ENCODE measurements around the gene CMYA5. TPM values are rescaled to one million over a fixed set of nuclear protein-coding genes. Genes with fewer than 3 reads are reported as not detected.

CMYA5 gene
- total RNA-seq (10 to 100 TPM in 1 of 4 donors, 1 to 10 TPM in 3; 5.2 to 21.0 (median 6.0) TPM), polyA plus RNA-seq (1 to 10 TPM in 1 of 3 donors, under 1 TPM in 2; 0.46 to 1.8 (median 0.54) TPM)

- DNase-seq = peak; percentile 83
- WGBS, 2 donors = 42 to 43% methylated on average over 74 of the region's 74 CpGs
- peak within 1 kb of the TSS; percentile 61 to 79 (median 66) for H3K27ac ChIP-seq
- H3K27me3 ChIP-seq = no peaks in the 10 kb centered on the region
- intact Hi-C loops (cut with DNase I) = loop anchor here (5.0 kb wide), 1 partner anchor 167 kb away; no protein-coding TSS in a partner anchor
- H3K36me3 ChIP-seq = peaks cover 0 to 21% (median 0%) of the 10 kb centered on the region in 4 donors
- H3K4me3 ChIP-seq = peak within 1 kb of the TSS; percentile 41 to 63 (median 54)
- H3K9me3 ChIP-seq = no peaks in the 10 kb centered on the region
- H3K4me1 ChIP-seq = peaks cover 0 to 12% (median 7%) of the 10 kb centered on the region in 4 donors
- TF ChIP-seq CTCF (IDR thresholded peaks at IDR 0.05) (no peak), POLR2AphosphoS5 (IDR thresholded peaks at IDR 0.05) (peak in 2 of 4 donors; percentile 35 to 59)
These were observed at the start of gene CMYA5 for GRCh38 chr5:79689541-79690466. TSS of gene CMYA5 (plus strand) at chr5:79689836. CDS start at chr5:79689908, 72 bp downstream.

GRCh38 chr5:79640571-79641055 lies 49.0 kb upstream of the CMYA5 start:
- TF ChIP-seq POLR2A (IDR thresholded peaks at IDR 0.05) = no peak
- no peak for TF ChIP-seq EP300 (IDR thresholded peaks at IDR 0.05)
- no peak for TF ChIP-seq POLR2AphosphoS5 (IDR thresholded peaks at IDR 0.05)
- TF ChIP-seq CTCF (IDR thresholded peaks at IDR 0.05) = no peak
- Histone ChIP-seq H3K4me1 (no peaks in the 10 kb centered on the region), H3K4me3 (no peak overlapping the region), H3K9me3 (no peaks in the 10 kb centered on the region), H3K27ac (no peak overlapping the region), H3K27me3 (no peaks in the 10 kb centered on the region), H3K36me3 (peaks cover 0 to 71% (median 5%) of the 10 kb centered on the region in 4 donors)
- 85 to 92% methylated on average over 4 of the region's 4 CpGs for WGBS, 2 donors
- DNase-seq = no peak
- intact Hi-C loops (cut with DNase I) = no loop called here

GRCh38 chr5:79641414-79641813 lies 48.2 kb upstream of the CMYA5 start:
- H3K4me3 ChIP-seq = no peak overlapping the region
- H3K27me3 ChIP-seq = no peaks in the 10 kb centered on the region
- H3K4me1 ChIP-seq = no peaks in the 10 kb centered on the region
- peaks cover 7 to 79% (median 12%) of the 10 kb centered on the region in 4 donors for H3K36me3 ChIP-seq
- H3K27ac ChIP-seq = no peak overlapping the region
- no peaks in the 10 kb centered on the region for H3K9me3 ChIP-seq
- intact Hi-C loops (cut with DNase I) = no loop called here
- TF ChIP-seq POLR2AphosphoS5 (IDR thresholded peaks at IDR 0.05) = no peak
- no peak for TF ChIP-seq EP300 (IDR thresholded peaks at IDR 0.05)
- no peak for TF ChIP-seq CTCF (IDR thresholded peaks at IDR 0.05)
- TF ChIP-seq POLR2A (IDR thresholded peaks at IDR 0.05) = no peak
- WGBS, 2 donors = 94 to 97% methylated on average over 1 of the region's 1 CpG
- DNase-seq = no peak

- TF ChIP-seq POLR2A (IDR thresholded peaks at IDR 0.05) = no peak
- TF ChIP-seq CTCF (IDR thresholded peaks at IDR 0.05) = no peak
- Histone ChIP-seq H3K27me3 (no peaks in the 10 kb centered on the region), H3K4me1 (no peaks in the 10 kb centered on the region), H3K36me3 (peaks cover 8 to 83% (median 13%) of the 10 kb centered on the region in 4 donors), H3K27ac (no peak overlapping the region), H3K4me3 (no peak overlapping the region), H3K9me3 (no peaks in the 10 kb centered on the region)
- intact Hi-C loops (cut with DNase I) = no loop called here
- 82 to 83% methylated on average over 1 of the region's 1 CpG for WGBS, 2 donors
- DNase-seq = no peak
These were observed 47.4 kb upstream of the CMYA5 start for GRCh38 chr5:79642210-79642609.
